HG03469 (cell line): Measurements from ENCODE around the gene YPEL1.
"Not testable (repeated sequence)": the region's sequence is repeated elsewhere in the genome, so short reads cannot be mapped to it uniquely, and the experiment has no call there.

ENCODE experiments used
- ATAC-seq: cut with Tn5 transposase; IDR thresholded peaks from one replicate; pipeline ENCODE4 v1.9.1; 2021; ENCODE audit warnings: mild to moderate bottlenecking, moderate library complexity, moderate number of reproducible peaks; ENCODE audit not compliant: unreplicated experiment

YPEL1 gene

GRCh38 chr22:21754523-21754922 lies 18.9 kb upstream of the YPEL1 start:
- ATAC-seq, result no peak

GRCh38 chr22:21753374-21754111 lies 17.9 kb upstream of the YPEL1 start:
- no peak for ATAC-seq

GRCh38 chr22:21752276-21752675 lies 16.7 kb upstream of the YPEL1 start:
- ATAC-seq, result no peak

- ATAC-seq, result no peak
Measured at GRCh38 chr22:21745948-21746347, 10.4 kb upstream of the YPEL1 start.

GRCh38 chr22:21744917-21745316 lies 9.3 kb upstream of the YPEL1 start:
- not testable (repeated sequence) for ATAC-seq

- ATAC-seq, result no peak
Measured at GRCh38 chr22:21741790-21742189, 6.2 kb upstream of the YPEL1 start.

GRCh38 chr22:21741059-21741458 lies 5.5 kb upstream of the YPEL1 start:
- ATAC-seq, result no peak

- ATAC-seq, result no peak
Measured at GRCh38 chr22:21739828-21740377, 4.3 kb upstream of the YPEL1 start.

GRCh38 chr22:21738966-21739365 lies 3.4 kb upstream of the YPEL1 start:
- ATAC-seq, result no peak

GRCh38 chr22:21738081-21738480 lies 2.5 kb upstream of the YPEL1 start:
- ATAC-seq, result no peak

GRCh38 chr22:21736948-21737347 lies 1.4 kb upstream of the YPEL1 start:
- ATAC-seq, result no peak

GRCh38 chr22:21736084-21736642 lies 569 bp upstream of the YPEL1 start:
- no peak for ATAC-seq

GRCh38 chr22:21734540-21735199 lies 924 bp downstream of the YPEL1 start:
- no peak for ATAC-seq

- no peak for ATAC-seq
Measured at GRCh38 chr22:21731503-21731902, 4.1 kb downstream of the YPEL1 start.

GRCh38 chr22:21730535-21731308 lies 4.9 kb downstream of the YPEL1 start:
- ATAC-seq, result no peak

GRCh38 chr22:21729184-21729583 lies 6.4 kb downstream of the YPEL1 start:
- ATAC-seq, result not testable (repeated sequence)

GRCh38 chr22:21728270-21728669 lies 7.3 kb downstream of the YPEL1 start:
- no peak for ATAC-seq

- no peak for ATAC-seq
Measured at GRCh38 chr22:21727768-21728167, 7.8 kb downstream of the YPEL1 start.

- no peak for ATAC-seq
Measured at GRCh38 chr22:21727159-21727558, 8.4 kb downstream of the YPEL1 start.

- ATAC-seq, result no peak
Measured at GRCh38 chr22:21726650-21727049, 8.9 kb downstream of the YPEL1 start.
